NB4 (cell line): Measurements from ENCODE around the gene ITGB8.

Experiments
- MYC ChIP-seq: IDR thresholded peaks from 2 replicates; pipeline ENCODE4 v1.6.1; 2011; ENCODE audit warnings: low read depth, low read length
- POLR2A ChIP-seq: IDR thresholded peaks from 2 replicates; pipeline ENCODE4 v1.6.1; 2011; ENCODE audit warnings: mild to moderate bottlenecking; ENCODE audit not compliant: insufficient read length; ENCODE audit errors: extremely low read depth
- TF ChIP-seq, protein P1 (sequence below): IDR thresholded peaks from one replicate; pipeline ENCODE4 v1.5.1; 2012; ENCODE audit warnings: low read depth, low read length

DNA sequence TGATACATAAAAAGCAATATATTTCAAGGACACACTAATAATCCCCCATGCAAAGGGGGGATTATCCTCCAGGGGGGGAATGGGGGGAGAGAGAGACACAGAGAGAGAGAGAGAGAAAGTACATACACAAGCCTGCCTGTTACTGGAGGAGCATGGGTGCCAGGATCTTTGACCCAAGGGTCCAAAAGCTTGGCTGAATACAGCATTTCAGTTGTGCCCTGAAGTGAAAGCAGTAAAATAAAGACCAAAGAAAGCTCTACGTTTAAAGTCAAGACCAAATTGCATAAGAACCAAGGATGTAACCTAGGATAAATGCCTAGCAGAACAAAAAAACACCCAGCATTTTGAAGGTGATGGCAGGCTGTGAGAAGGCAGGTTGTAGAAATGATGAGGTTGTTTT, 27.8 kb upstream of the ITGB8 start:
- TF ChIP-seq, protein P1, sequence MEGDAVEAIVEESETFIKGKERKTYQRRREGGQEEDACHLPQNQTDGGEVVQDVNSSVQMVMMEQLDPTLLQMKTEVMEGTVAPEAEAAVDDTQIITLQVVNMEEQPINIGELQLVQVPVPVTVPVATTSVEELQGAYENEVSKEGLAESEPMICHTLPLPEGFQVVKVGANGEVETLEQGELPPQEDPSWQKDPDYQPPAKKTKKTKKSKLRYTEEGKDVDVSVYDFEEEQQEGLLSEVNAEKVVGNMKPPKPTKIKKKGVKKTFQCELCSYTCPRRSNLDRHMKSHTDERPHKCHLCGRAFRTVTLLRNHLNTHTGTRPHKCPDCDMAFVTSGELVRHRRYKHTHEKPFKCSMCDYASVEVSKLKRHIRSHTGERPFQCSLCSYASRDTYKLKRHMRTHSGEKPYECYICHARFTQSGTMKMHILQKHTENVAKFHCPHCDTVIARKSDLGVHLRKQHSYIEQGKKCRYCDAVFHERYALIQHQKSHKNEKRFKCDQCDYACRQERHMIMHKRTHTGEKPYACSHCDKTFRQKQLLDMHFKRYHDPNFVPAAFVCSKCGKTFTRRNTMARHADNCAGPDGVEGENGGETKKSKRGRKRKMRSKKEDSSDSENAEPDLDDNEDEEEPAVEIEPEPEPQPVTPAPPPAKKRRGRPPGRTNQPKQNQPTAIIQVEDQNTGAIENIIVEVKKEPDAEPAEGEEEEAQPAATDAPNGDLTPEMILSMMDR: no peak
- TF ChIP-seq POLR2A: no peak
- TF ChIP-seq MYC: no peak
